GM21381 (cell line): ENCODE data around the gene BTBD10.

Experiments
- ATAC-seq: cut with Tn5 transposase; IDR thresholded peaks from one replicate; pipeline ENCODE4 v1.9.1; 2021; ENCODE audit warnings: mild to moderate bottlenecking, moderate library complexity; ENCODE audit not compliant: unreplicated experiment

BTBD10 gene

GRCh38 chr11:13376838-13377237, 86.2 kb downstream of the BTBD10 start:
- no peak for ATAC-seq

GRCh38 chr11:13376402-13376801, 86.6 kb downstream of the BTBD10 start:
- no peak for ATAC-seq

GRCh38 chr11:13375798-13376197, 87.2 kb downstream of the BTBD10 start:
- ATAC-seq, result no peak

- ATAC-seq, result no peak
Measured at GRCh38 chr11:13373216-13373615, 89.8 kb downstream of the BTBD10 start.

GRCh38 chr11:13368041-13368446, 95.0 kb downstream of the BTBD10 start:
- no peak for ATAC-seq

GRCh38 chr11:13367115-13367514, 95.9 kb downstream of the BTBD10 start:
- no peak for ATAC-seq

DNA sequence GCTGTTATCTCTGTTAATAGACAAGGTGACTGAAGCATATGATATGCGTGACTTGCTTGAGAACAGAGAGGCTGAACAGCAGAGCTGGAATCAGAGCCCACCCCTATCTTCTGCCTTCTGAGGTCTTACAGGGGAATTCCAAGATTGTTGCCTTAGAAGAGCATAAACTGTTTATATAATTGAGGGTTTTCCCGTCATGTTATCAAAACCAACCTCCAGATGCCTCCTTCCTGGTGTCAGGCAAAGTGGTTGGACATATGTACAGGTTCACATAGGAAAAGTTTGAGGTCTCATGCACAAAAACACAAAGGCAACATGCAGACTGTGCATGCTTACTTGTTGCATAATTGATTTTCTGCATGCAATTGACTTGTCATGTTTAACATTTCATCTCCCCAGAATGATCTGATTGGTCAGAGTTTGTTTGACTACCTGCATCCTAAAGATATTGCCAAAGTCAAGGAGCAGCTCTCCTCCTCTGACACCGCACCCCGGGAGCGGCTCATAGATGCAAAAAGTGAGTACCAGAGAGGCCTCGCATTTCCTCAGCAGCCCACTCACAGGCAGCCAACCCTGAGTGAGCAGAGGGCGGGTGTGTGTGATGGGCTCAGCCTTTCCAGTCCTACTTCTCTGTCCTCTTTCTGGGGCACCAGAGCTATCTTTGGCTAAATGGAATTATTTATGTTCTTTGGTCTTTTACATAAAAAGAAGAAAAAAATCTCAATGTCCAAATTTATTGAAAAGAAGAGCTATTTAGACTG, 96.6 kb downstream of the BTBD10 start:
- ATAC-seq, result no peak

GRCh38 chr11:13364388-13364787, 98.6 kb downstream of the BTBD10 start:
- ATAC-seq, result no peak

GRCh38 chr11:13362596-13363109, 100.4 kb downstream of the BTBD10 start:
- no peak for ATAC-seq

- ATAC-seq, result no peak
Measured at GRCh38 chr11:13358596-13359270, 104.3 kb downstream of the BTBD10 start.

DNA sequence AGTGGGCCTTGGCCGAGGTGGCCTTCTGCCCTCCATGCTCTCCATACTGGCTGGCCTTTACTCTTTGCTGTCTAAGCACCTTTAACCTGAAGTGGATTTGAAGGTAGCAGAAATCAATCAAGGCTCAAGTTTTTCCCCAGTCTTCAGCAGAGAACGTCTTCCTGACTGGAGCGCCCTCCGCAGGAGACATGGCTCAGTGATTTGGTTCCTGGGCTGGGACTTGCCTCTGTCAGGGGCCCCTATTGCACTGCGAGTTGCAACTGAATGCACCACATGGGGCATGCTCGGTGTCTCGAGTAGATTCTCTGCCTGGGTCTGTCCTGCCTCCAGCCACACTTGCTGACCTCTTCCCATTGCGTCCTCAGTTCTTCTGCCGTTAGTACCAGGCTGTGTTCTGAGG, 105.8 kb downstream of the BTBD10 start:
- ATAC-seq, result no peak

DNA sequence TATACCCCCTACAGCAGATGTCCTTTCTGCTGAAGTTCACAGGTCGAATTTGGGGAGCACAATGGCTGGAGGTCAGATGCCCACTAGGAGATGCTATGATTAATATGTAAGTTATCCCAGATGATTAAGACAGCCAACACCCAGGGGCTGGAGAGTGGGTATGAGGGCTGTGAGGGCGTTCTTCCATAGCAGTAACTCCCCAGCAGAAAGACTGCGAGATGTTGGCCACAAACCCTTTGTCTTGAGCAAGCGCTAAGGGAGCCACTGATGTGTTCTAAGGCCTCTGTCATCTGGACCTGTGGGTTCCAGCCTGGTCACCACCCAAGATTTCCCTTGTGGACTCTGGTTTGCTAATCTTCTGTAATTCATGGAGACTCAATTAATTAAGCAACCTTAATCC, 107.8 kb downstream of the BTBD10 start:
- no peak for ATAC-seq

- no peak for ATAC-seq
Measured at GRCh38 chr11:13354335-13354734, 108.7 kb downstream of the BTBD10 start.

DNA sequence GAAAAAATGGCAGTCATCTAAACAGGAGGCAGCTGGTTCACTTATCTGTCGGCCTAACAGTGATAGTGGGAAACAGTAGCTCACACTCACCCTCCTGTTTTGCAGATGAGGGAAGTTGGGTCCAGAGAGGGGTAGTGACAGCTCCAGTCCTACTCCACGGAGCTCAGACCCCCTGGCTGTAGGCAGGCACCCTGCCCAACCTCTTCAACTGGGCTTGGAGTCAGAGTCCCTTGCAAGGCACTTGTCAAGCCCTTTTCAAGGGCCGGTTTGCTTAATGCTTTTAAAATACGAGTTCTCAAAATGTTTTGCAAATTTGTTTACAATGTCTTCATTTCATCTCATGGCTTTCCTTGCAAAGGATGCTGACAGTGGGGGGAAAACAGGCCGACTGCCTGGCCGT, 110.3 kb downstream of the BTBD10 start:
- no peak for ATAC-seq

DNA sequence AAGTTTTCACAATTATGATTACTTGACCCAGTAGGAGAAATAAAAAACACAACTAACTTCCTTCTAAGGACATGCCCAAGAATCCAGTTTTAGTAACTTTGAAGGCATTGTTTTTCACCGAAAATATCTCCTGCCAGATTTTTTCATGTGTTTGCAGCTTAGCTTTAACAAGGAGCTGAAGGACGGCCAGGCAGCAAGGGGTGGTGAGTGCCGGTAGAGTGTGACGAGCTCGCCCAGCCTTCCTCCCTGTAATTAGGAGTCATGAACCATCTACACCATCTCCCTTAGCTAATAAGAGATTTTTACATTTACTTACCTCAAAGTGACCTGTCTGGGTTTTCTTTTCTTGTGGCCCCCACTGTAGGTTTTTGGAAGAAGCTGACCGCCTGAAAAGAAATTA, 113.4 kb downstream of the BTBD10 start:
- no peak for ATAC-seq

GRCh38 chr11:13349046-13349445, 114.0 kb downstream of the BTBD10 start:
- ATAC-seq, result no peak

DNA sequence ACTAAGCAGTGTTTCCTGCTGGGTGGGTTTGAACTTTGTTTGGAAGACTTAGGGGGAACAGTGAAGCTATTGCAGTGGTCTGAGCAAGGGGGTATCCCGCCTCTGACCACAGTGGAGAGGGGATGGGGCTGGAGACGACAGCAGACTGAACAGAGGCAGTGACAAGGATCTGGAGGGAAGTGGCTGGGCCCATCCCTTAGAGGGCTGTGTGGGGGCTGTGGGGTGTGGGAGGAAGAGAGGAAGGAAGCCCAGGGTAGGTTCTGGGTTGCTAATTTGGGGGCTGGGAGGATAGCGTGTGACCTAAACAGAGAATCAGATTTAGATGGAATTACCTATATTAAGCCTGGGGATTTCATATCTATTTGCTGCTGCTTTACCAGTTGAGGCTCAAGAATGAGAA, 114.7 kb downstream of the BTBD10 start:
- no peak for ATAC-seq

DNA sequence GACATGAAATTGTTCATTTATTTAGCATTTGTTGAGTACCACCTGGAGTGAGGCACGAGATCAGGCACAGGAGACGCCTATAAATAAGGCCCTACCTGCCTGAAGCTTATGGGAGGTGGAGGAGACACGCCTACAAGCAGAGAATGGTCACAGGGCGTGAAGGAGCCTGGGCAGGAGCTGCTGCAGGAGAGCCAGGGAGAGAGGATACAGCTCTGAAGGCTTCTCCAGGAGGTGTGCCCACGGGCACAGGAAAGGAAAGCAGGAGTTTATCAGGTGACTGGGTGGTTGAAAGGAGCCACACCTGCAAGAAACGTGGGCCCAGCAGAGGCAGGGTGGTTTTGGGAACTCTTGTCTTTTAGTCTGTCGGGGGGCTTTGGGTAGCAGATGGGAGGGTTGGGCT, 115.1 kb downstream of the BTBD10 start:
- no peak for ATAC-seq

DNA sequence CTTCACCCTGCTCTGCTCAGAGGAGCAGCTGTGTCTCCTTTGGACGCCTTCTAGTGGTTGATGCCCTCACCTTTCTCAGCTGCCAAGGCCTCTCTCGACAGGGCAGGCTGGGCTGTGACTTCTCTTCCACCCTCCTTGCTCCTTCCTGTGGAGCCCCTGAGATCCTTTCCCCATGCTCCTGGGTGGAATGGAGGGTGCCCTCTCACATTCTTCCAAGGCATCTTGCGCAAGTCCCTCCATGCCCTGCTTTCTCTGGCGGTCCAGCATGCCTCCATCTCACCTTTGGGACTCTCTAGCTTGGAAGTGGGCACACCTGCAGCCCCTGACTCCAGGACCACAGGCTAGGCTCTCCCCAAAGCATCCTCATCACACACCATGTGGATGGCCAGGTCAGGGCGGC, 116.6 kb downstream of the BTBD10 start:
- ATAC-seq, result no peak

DNA sequence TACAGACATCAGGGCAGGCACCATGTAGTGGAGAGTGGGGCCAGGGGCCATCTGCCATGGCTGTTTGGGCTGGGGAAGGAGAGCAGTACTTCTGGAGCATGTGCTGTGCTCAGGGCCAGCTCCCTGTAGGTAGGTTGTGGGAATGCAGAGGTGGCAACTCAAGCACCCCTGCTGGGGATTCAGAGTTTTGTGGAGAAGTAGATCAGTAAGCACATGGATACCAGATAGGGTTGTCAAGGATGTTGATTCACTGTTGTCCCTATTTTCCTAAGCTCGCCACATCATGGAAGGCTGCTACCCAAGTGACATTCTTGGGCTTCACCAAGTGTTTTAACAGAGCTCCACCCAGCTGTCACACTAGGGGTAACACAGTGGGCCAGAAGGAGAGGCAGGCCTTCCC, 118.2 kb downstream of the BTBD10 start:
- ATAC-seq, result no peak

GRCh38 chr11:13343931-13344717, 118.9 kb downstream of the BTBD10 start:
- peak; percentile 49 for ATAC-seq

DNA sequence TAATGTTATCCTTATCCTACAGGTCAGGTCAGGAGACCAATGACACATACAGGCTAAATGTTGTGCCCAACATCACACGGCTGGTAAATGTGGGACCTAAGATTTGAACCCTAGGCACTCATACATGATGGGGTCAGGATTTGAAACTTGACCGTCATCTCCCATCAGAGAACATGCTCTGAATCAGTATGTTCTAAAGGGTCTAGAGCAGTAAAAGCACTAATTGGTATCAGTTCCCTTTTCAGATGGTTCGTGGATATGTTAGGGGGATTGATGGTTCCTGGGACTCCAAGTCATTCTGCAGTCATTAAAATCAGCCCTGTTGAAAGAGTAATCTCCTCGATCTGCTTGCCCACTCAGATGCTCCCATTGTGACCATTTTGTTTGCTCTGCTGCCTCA, 120.0 kb downstream of the BTBD10 start:
- ATAC-seq, result no peak
